Measurements from ENCODE around the gene CELF1. TPM values are rescaled to one million over a fixed set of nuclear protein-coding genes. Genes with fewer than 3 reads are reported as not detected.

Gene CELF1
- 75.9 and 127 TPM in 2 replicates for total RNA-seq

- peak; percentile 58 for DNase-seq (ENCODE audit: low read depth, low spot score)
Measured at GRCh38 chr11:47552566-47553405, at the start of gene CELF1. CELF1 (minus strand) TSS chr11:47553132; CDS start chr11:47499523, 53,609 bp downstream.

GRCh38 chr11:47599902-47600301 is 47.0 kb upstream of the CELF1 start:
- no peak for DNase-seq (ENCODE audit: low read depth, low spot score)

DNA sequence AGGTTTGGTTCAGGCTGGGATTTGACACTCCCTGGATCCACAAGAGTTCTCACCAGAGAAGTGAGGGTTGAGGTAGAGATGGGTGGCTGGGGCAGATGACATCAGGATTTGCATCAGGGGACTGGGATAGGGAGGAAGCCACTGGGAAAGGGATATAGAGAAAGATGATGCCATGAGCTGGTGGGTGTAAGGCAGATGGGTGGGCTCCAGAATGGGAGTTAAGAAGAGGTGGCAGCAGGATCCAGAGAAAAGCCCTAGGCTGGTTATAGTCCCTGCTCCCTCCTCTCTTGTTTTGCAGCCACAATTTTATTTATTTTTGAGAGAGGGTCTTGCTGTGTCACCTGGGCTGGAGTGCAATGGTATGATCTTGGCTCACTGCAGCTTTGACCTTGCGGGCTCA is 43.0 kb upstream of the CELF1 start:
- DNase-seq (ENCODE audit: low read depth, low spot score), result no peak

- DNase-seq (ENCODE audit: low read depth, low spot score), result no peak
Measured at GRCh38 chr11:47595029-47595428, 42.1 kb upstream of the CELF1 start.

DNA sequence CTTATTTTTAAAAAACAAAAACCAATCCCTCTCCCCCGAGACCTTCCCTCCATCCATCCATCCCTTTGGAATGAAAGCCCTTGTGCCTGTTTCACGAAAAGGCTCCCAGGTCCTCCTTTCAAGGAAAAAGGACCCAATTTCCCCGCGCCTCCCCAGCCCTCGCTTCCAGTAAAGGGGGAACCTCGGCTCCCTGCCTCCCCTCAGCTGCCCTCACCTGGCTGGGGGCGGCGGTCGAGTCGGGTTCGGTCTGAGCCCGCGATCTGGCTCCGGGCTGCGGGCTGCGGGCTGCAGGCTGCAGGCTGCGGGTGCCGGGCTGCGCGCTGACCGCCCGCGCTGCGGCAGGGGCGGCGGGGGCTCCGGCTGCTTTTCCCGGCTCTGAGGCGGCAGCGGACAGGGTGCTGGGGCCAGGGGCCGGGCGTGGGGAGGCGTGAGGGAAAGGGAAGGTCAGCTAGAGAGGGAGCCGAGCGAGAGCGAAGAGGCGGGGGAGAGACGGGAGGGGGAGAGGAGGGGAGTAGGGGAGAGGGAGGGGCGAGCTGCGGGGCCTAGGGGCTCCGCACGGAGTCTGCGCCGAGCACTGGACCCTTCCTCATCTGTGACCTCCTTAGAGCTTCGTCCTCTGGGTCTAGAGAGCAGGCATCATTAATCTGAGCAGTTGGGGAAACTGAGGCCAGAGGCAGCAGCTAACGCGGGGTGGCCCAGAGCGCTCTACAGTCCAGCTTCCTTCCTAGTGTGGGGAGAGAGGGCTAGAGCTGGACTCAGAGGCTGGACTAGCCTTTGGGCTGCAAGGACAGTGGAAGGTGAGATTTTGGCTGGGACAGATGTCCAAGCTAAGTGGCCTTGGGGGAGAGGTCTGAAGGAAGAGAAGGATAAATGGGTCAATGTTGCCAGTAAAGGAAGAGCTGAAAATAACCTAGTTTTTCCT is 41.3 kb upstream of the CELF1 start, which contains the start of gene C1QTNF4:
Gene C1QTNF4 (minus strand): TSS at position 478 of the 922 bp plus-strand sequence. CDS start 3,601 bp downstream, outside the sequence.
- no peak for DNase-seq (ENCODE audit: low read depth, low spot score)

DNA sequence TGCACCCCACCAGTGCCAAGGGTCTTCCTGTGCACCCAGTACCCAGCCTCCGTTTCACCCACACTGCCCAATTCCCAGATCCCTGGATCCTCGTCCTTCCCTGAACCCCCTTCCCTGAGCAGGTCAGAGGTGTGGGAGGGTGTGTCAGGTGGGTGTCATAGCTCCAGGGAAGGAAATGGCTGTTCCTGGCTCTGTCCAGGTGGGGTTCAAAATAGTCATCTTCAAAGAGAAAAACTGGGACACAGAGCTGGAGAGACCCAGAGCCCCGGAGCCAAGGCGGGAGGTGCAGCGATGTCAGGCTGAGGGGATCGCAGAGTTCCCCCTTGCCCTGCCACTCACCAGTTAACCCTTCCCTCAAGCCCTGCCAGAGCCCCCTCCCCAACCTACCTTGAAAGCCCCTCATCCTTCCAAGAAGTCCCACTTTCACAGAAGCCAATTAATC is 40.6 kb upstream of the CELF1 start:
- no peak for DNase-seq (ENCODE audit: low read depth, low spot score)

DNA sequence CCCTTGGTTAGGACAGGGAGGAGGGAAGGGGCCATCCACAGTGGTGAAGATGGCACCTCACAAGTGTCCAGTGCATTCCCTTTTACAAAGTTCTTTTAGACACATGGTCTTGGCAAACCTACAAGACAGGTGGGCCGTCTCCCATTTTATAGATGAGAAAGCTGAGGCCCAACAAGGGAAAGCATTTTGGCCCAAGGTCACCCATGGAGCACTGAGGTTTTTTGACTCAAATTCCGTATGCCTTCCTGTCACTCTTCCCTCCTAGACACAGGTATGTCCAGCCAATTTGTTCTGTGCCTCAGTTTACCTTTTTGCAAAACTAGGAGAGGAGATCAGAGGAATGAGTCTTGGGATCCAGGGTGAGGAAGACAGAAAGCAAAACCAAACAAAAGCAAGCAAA is 40.0 kb upstream of the CELF1 start:
- DNase-seq (ENCODE audit: low read depth, low spot score), result no peak

- no peak for DNase-seq (ENCODE audit: low read depth, low spot score)
Measured at GRCh38 chr11:47592251-47592650, 39.3 kb upstream of the CELF1 start.

DNA sequence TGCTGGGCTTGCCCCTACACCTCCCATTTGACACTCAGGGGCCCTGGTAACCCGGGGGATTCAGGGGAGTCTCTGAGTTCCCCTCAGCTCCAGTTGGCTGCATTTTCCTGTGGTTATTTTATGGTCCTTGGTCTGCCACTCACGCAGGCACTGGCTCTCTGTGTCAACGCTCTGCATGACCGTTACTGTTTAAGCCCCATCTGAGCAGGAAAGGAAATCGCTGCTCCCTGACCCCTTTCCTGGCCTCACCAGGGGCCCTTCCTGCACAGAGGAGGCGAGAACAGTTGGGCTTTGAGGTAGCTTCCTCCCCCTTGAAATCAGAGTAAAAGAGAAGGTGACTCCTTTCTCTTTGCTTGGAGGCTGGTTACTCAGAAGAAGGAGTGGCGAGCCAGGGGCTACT is 38.8 kb upstream of the CELF1 start:
- peak; percentile 24 for DNase-seq (ENCODE audit: low read depth, low spot score)

- no peak for DNase-seq (ENCODE audit: low read depth, low spot score)
Measured at GRCh38 chr11:47589977-47590861, 37.3 kb upstream of the CELF1 start.

DNA sequence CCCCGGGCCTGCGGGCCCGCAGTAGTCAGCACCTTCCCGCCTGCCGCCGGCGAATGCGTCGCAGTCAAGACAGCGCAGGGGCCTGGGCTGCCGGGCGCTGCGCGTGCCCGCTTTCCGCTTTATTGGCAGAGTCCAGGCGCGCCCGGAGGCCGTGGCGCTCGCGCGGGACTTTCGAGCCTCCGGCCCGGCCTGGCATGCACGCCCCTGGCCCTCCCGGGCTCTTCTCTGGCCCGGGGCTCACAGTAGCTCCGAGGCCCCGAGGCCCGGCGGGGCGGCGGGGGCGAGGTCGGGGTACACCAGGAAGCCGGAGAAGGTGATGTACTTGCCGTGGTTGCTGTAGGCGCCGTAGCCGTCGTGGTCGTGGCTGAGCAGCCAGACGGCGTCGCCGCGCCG is 36.6 kb upstream of the CELF1 start:
- no peak for DNase-seq (ENCODE audit: low read depth, low spot score)

GRCh38 chr11:47589118-47589517 is 36.2 kb upstream of the CELF1 start:
- no peak for DNase-seq (ENCODE audit: low read depth, low spot score)

- DNase-seq (ENCODE audit: low read depth, low spot score), result no peak
Measured at GRCh38 chr11:47587723-47588326, 34.9 kb upstream of the CELF1 start.

DNA sequence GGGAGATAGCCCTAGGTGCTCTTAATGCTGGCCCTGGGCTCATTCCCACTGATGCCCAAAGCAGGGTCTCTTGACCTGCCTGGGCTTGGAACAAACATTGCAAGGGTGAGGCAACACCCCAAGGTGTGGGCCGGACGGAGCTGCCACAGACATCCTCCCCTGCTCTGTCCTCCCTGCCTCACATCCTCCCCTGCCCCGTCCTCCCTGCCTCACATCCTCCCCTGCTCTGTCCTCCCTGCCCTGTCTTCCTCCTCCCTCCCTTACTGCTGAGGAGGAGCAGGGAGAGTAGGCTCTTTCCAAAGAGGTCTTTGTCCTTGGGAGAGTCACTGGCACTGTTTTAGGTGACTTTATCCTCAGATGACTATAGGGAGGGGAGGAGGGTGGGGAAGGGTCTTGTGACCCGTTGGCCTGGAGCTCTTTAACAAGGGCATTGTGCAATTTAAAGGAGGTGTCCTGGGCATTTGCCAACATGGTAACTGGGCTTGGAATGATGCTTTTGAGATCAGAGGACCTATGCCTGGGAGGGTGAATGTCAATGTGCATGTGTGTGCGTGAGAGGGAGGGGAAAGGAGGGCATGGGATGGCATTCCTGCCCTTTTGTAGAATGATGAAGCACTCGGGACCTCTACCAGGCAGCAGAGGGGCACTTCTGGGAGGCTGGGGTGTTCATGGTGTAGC is 34.2 kb upstream of the CELF1 start:
- DNase-seq (ENCODE audit: low read depth, low spot score), result no peak

GRCh38 chr11:47586098-47586855 is 33.3 kb upstream of the CELF1 start, which contains the start of gene FAM180B:
FAM180B (plus strand) TSS chr11:47586678; CDS start chr11:47586769, 91 bp downstream.
- no peak for DNase-seq (ENCODE audit: low read depth, low spot score)

DNA sequence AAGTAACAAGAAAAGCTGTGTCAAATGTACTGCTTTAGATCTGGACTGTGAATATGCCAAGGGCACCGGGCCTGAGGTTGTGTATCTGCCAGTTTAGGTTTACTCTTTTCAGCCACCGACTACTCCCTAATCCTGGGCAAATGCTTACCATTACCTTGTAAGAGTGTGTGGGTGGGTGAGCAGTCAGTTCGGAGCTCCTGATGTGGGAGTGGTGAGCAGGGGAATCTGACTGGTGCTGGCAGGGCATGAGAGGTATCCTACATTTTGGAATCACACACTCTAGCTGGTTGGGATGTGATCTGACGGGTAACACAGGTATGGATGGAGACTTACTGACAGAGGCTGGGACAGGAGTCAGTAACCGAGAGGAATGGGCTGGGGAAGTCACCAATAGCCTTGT is 30.9 kb upstream of the CELF1 start:
- no peak for DNase-seq (ENCODE audit: low read depth, low spot score)

GRCh38 chr11:47578524-47579494 is 25.9 kb upstream of the CELF1 start, which contains the start of the genes KBTBD4 and NDUFS3:
KBTBD4 (minus strand) TSS chr11:47578970; CDS start chr11:47578951, 19 bp downstream.
NDUFS3 (plus strand) TSS chr11:47579074; CDS start chr11:47579092, 18 bp downstream.
- peak; percentile 67 for DNase-seq (ENCODE audit: low read depth, low spot score)
